Measurements from ENCODE around the gene ZBTB46.

DNA sequence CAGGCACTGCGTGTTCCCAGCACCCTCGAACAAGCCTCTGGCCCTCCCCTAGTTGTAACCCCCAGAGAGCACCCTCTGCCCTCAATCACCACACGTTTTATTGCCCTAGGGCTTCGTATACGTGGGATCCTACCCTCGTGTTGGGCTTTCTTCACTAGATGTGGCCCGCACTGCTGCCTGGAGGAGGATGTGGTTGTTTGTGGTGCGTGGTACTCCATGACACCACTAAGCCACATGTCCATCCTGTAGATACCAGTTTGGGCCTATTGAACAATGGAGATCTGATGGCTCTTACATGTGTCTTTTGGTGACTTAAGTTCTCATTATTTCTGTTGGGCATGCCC lies 74.4 kb downstream of the ZBTB46 start:
- TF ChIP-seq POLR2A (IDR thresholded peaks at IDR 0.05): no peak
- TF ChIP-seq, protein P1, sequence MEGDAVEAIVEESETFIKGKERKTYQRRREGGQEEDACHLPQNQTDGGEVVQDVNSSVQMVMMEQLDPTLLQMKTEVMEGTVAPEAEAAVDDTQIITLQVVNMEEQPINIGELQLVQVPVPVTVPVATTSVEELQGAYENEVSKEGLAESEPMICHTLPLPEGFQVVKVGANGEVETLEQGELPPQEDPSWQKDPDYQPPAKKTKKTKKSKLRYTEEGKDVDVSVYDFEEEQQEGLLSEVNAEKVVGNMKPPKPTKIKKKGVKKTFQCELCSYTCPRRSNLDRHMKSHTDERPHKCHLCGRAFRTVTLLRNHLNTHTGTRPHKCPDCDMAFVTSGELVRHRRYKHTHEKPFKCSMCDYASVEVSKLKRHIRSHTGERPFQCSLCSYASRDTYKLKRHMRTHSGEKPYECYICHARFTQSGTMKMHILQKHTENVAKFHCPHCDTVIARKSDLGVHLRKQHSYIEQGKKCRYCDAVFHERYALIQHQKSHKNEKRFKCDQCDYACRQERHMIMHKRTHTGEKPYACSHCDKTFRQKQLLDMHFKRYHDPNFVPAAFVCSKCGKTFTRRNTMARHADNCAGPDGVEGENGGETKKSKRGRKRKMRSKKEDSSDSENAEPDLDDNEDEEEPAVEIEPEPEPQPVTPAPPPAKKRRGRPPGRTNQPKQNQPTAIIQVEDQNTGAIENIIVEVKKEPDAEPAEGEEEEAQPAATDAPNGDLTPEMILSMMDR (IDR thresholded peaks at IDR 0.05): no peak

Measured in thyroid gland (tissue), 4 donors.